Activated CD4-positive, alpha-beta T cell treated with anti-CD3 and anti-CD28 coated beads for 24 hours (primary cell): Measurements from ENCODE around the gene LCA5.
"Not testable (repeated sequence)": the region's sequence is repeated elsewhere in the genome, so short reads cannot be mapped to it uniquely, and the experiment has no call there.

ENCODE experiments used
- DNase-seq, 2 donors: peaks; one replicate each; pipeline ENCODE4 v3.0.0-alpha.2; 2020; ENCODE audit warnings: low read depth in 2 of 2

The LCA5 gene

GRCh38 chr6:79536954-79537747 lies at the start of gene LCA5:
Gene LCA5, minus strand, starts transcription at chr6:79537430. Its CDS starts 18,536 bp downstream, at chr6:79518894.
- DNase-seq, result peak; percentile 68 to 72

GRCh38 chr6:79586548-79586947 lies 49.3 kb upstream of the LCA5 start:
- no peak for DNase-seq

GRCh38 chr6:79584332-79584731 lies 47.1 kb upstream of the LCA5 start:
- DNase-seq, result no peak

GRCh38 chr6:79577926-79578325 lies 40.7 kb upstream of the LCA5 start:
- DNase-seq, result not testable (repeated sequence)

- no peak for DNase-seq
Measured at GRCh38 chr6:79574630-79575225, 37.5 kb upstream of the LCA5 start.

GRCh38 chr6:79574174-79574573 lies 36.9 kb upstream of the LCA5 start:
- DNase-seq, result no peak

- no peak for DNase-seq
Measured at GRCh38 chr6:79571030-79571367, 33.8 kb upstream of the LCA5 start.

- no peak for DNase-seq
Measured at GRCh38 chr6:79570129-79571029, 33.1 kb upstream of the LCA5 start.

GRCh38 chr6:79568996-79569395 lies 31.8 kb upstream of the LCA5 start:
- DNase-seq, result no peak

- DNase-seq, result no peak
Measured at GRCh38 chr6:79564636-79565035, 27.4 kb upstream of the LCA5 start.

GRCh38 chr6:79559706-79560105 lies 22.5 kb upstream of the LCA5 start:
- DNase-seq, result no peak

- no peak for DNase-seq
Measured at GRCh38 chr6:79557673-79558467, 20.6 kb upstream of the LCA5 start.

- DNase-seq, result no peak
Measured at GRCh38 chr6:79554305-79554704, 17.1 kb upstream of the LCA5 start.

GRCh38 chr6:79551401-79551800 lies 14.2 kb upstream of the LCA5 start:
- no peak for DNase-seq

- DNase-seq, result no peak
Measured at GRCh38 chr6:79548304-79548703, 11.1 kb upstream of the LCA5 start.

- DNase-seq, result no peak
Measured at GRCh38 chr6:79546186-79546585, 9.0 kb upstream of the LCA5 start.

- DNase-seq, result no peak
Measured at GRCh38 chr6:79544939-79545450, 7.8 kb upstream of the LCA5 start.

- DNase-seq, result no peak
Measured at GRCh38 chr6:79544299-79544927, 7.2 kb upstream of the LCA5 start.

GRCh38 chr6:79543886-79544285 lies 6.7 kb upstream of the LCA5 start:
- DNase-seq, result no peak

- DNase-seq, result no peak
Measured at GRCh38 chr6:79543411-79543810, 6.2 kb upstream of the LCA5 start.
